ENCODE measurements around the gene SLC35B4.

SLC35B4 gene

GRCh38 chr7:134316539-134317344 lies at the start of gene SLC35B4:
Gene SLC35B4 (minus strand): TSS chr7:134316930. CDS start chr7:134316751, 179 bp downstream.
- DNase-seq, result peak; percentile 95 to 96

- DNase-seq, result no peak
Observed at GRCh38 chr7:134366481-134366880, 49.8 kb upstream of the SLC35B4 start.

GRCh38 chr7:134365341-134366054 lies 48.8 kb upstream of the SLC35B4 start:
- no peak for DNase-seq

- no peak for DNase-seq
Observed at GRCh38 chr7:134364619-134365037, 47.9 kb upstream of the SLC35B4 start.

GRCh38 chr7:134362587-134363483 lies 46.1 kb upstream of the SLC35B4 start:
- no peak for DNase-seq

GRCh38 chr7:134359787-134360432 lies 43.2 kb upstream of the SLC35B4 start:
- no peak for DNase-seq

GRCh38 chr7:134357486-134357885 lies 40.8 kb upstream of the SLC35B4 start:
- DNase-seq, result no peak

- no peak for DNase-seq
Observed at GRCh38 chr7:134356421-134356936, 39.7 kb upstream of the SLC35B4 start.

GRCh38 chr7:134355927-134356326 lies 39.2 kb upstream of the SLC35B4 start:
- DNase-seq, result no peak

GRCh38 chr7:134355004-134355525 lies 38.3 kb upstream of the SLC35B4 start:
- DNase-seq, result no peak

GRCh38 chr7:134353411-134353810 lies 36.7 kb upstream of the SLC35B4 start:
- DNase-seq, result no peak

- DNase-seq, result no peak
Observed at GRCh38 chr7:134351424-134351823, 34.7 kb upstream of the SLC35B4 start.

GRCh38 chr7:134350709-134351108 lies 34.0 kb upstream of the SLC35B4 start:
- DNase-seq, result no peak

GRCh38 chr7:134347567-134347966 lies 30.8 kb upstream of the SLC35B4 start:
- DNase-seq, result no peak

- DNase-seq, result no peak
Observed at GRCh38 chr7:134343796-134344195, 27.1 kb upstream of the SLC35B4 start.

GRCh38 chr7:134343136-134343535 lies 26.4 kb upstream of the SLC35B4 start:
- no peak for DNase-seq

- DNase-seq, result no peak
Observed at GRCh38 chr7:134339475-134339874, 22.7 kb upstream of the SLC35B4 start.

- no peak for DNase-seq
Observed at GRCh38 chr7:134337980-134338379, 21.2 kb upstream of the SLC35B4 start.

GRCh38 chr7:134334408-134334807 lies 17.7 kb upstream of the SLC35B4 start:
- no peak for DNase-seq

- no peak for DNase-seq
Observed at GRCh38 chr7:134333943-134334342, 17.2 kb upstream of the SLC35B4 start.

- DNase-seq, result no peak
Observed at GRCh38 chr7:134332892-134333291, 16.2 kb upstream of the SLC35B4 start.

GRCh38 chr7:134331393-134331792 lies 14.7 kb upstream of the SLC35B4 start:
- no peak for DNase-seq

All from CD4-positive, alpha-beta T cell treated with Interleukin-4 for 1 hour (primary cell).